Suprapubic skin (tissue), 3 donors: ENCODE results near the gene MCC.

ENCODE experiments used
- POLR2AphosphoS5 ChIP-seq, 3 donors: sonication (generic); formaldehyde crosslinking; IDR thresholded peaks; one replicate each; pipeline ENCODE4 v1.6.1; 2017; ENCODE audit warnings: antibody characterized with exemption in 3 of 3
- TF ChIP-seq, protein P1 (sequence below), 2 donors: fragments of 200-600 bp in 1 of 2; fragments of 450-650 bp in 1 of 2; sonication (generic) in 1 of 2; IDR thresholded peaks; one replicate each; pipeline ENCODE4 v1.5.1; 2016 to 2019; ENCODE audit warnings: antibody characterized with exemption in 2 of 2, mild to moderate bottlenecking in 1 of 2, moderate library complexity in 1 of 2

DNA sequence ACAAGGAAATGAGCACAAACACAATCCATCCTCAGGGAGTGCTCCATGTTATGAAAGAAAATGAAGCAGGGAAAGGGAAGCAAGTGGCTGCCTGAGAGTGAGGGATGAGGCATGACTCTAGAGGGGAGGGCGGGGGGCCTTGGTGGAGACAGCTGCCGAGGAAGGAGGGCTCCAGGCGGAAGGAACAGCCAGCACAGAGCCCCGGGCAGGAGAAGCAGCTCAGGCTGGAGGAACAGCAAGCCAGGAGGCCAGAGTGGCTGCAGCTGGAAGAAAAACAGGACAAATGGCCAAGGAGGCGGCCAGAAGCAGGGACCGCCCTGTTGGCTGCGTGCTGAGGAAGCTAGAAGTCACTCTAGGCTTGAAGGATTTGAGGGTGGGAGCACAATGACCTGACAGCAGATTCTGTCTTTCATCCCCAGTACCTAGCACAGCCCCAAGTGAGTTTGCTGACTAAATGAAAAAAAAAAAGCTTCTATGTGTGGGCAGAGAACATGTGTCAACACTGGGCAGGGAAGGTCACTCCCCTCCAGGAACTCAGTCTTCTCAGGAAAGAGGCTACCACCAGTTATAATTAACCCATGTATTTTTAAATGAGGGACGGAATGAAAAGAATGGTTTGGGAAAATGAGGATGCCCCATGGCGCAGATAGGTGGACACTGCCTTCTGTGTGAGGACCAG, 368.9 kb downstream of the MCC start:
- no peak for TF ChIP-seq POLR2AphosphoS5 (IDR thresholded peaks at IDR 0.05)
- TF ChIP-seq, protein P1, sequence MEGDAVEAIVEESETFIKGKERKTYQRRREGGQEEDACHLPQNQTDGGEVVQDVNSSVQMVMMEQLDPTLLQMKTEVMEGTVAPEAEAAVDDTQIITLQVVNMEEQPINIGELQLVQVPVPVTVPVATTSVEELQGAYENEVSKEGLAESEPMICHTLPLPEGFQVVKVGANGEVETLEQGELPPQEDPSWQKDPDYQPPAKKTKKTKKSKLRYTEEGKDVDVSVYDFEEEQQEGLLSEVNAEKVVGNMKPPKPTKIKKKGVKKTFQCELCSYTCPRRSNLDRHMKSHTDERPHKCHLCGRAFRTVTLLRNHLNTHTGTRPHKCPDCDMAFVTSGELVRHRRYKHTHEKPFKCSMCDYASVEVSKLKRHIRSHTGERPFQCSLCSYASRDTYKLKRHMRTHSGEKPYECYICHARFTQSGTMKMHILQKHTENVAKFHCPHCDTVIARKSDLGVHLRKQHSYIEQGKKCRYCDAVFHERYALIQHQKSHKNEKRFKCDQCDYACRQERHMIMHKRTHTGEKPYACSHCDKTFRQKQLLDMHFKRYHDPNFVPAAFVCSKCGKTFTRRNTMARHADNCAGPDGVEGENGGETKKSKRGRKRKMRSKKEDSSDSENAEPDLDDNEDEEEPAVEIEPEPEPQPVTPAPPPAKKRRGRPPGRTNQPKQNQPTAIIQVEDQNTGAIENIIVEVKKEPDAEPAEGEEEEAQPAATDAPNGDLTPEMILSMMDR (IDR thresholded peaks at IDR 0.05), result no peak
